Spleen (tissue), 11 donors: ENCODE results near the gene MUC2. TPM values are rescaled to one million over a fixed set of nuclear protein-coding genes. Genes with fewer than 3 reads are reported as not detected.
A peak's percentile ranks its signal among the peaks of the same experiment; 100 is the strongest.

Experiments used
- DNase-seq: peaks from one replicate; pipeline ENCODE4 v3.0.0-alpha.2; 2020
- H3K27ac ChIP-seq, 8 donors: fragments of 200-600 bp; sonication (generic) in 7 of 8; 1 replicate in 4 of 8; 2 replicates in 4 of 8; pipeline versions ENCODE4 v1.5.0 to v1.8.0; 2016 to 2021; ENCODE audit warnings: inconsistent platforms in 4 of 8, mild to moderate bottlenecking in 4 of 8, moderate library complexity in 1 of 8
- H3K27me3 ChIP-seq, 7 donors: fragments of 200-600 bp; sonication (generic) in 6 of 7; replicated peaks in 1 of 7; 1 replicate in 4 of 7; 2 replicates in 3 of 7; pipeline versions ENCODE4 v1.5.0 to v1.8.0; 2016 to 2021; ENCODE audit warnings: inconsistent platforms in 3 of 7, mild to moderate bottlenecking in 1 of 7
- H3K36me3 ChIP-seq, 6 donors: fragments of 200-600 bp; sonication (generic) in 5 of 6; 1 replicate in 4 of 6; 2 replicates in 2 of 6; pipeline versions ENCODE4 v1.5.0 to v1.8.0; 2016 to 2021; ENCODE audit warnings: inconsistent platforms in 2 of 6
- H3K4me1 ChIP-seq, 6 donors: fragments of 200-600 bp; sonication (generic) in 5 of 6; 1 replicate in 3 of 6; 2 replicates in 3 of 6; pipeline versions ENCODE4 v1.5.0 to v1.8.0; 2016 to 2021; ENCODE audit warnings: inconsistent platforms in 3 of 6
- H3K4me3 ChIP-seq, 8 donors: fragments of 200-600 bp; sonication (generic) in 7 of 8; 1 replicate in 4 of 8; 2 replicates in 4 of 8; pipeline versions ENCODE4 v1.5.0 to v1.8.0; 2016 to 2021; ENCODE audit warnings: inconsistent platforms in 4 of 8, mild to moderate bottlenecking in 4 of 8, moderate library complexity in 2 of 8
- H3K9me3 ChIP-seq, 8 donors: fragments of 200-600 bp; sonication (generic) in 7 of 8; 1 replicate in 4 of 8; 2 replicates in 4 of 8; pipeline versions ENCODE4 v1.5.0 to v1.8.0; 2016 to 2021; ENCODE audit warnings: inconsistent platforms in 4 of 8
- POLR2A ChIP-seq, 3 donors: fragments of 450-650 bp; IDR thresholded peaks; one replicate each; pipeline ENCODE4 v1.5.1; 2017; ENCODE audit warnings: antibody characterized with exemption in 3 of 3, mild to moderate bottlenecking in 1 of 3
- POLR2AphosphoS5 ChIP-seq, 3 donors: sonication (generic); formaldehyde crosslinking; IDR thresholded peaks; one replicate each; pipeline ENCODE4 v1.5.1; 2017; ENCODE audit warnings: antibody characterized with exemption in 3 of 3
- WGBS, 5 donors: extraction: QIAGEN DNeasy Blood & Tissue Kit in 3 of 5; methylation state at CpG; one replicate each; pipeline versions ENCODE4 v1.1.5 to v1.1.7; 2013 to 2018; 5-methylcytosine and 5-hydroxymethylcytosine counted together
- intact Hi-C: fragments of 100-400 bp; cut with DNase I; formaldehyde crosslinking; loops from one replicate; pipeline ENCODE4 v1.15.0; 2023; ENCODE audit warnings: low total_unique reads
- polyA plus RNA-seq, 3 donors: library from polyadenylated mRNA; stranded (reverse); fragments of 200-250 nt; gene quantifications; one replicate each; pipeline ENCODE4 v1.2.1, GENCODE V29; 2013
- total RNA-seq, 7 donors: library from RNA; depleted of rRNA in 3 of 7; stranded (reverse); fragments of >200 nt in 3 of 7; fragmentation: NEBNext Ultra II Directional in 4 of 7; extraction: Animal tissue kit (Norgen Biotek cat#: 25700) in 4 of 7; gene quantifications; one replicate each; pipeline versions ENCODE4 v1.1.0 to v1.2.1, GENCODE V29; 2016 to 2021
- TF ChIP-seq, protein P1 (sequence below), 11 experiments: fragments of 200-600 bp in 7 of 11; fragments of 450-650 bp in 4 of 11; sonication (generic) in 4 of 11; IDR thresholded peaks in 8 of 11; conservative IDR thresholded peaks in 3 of 11; 1 replicate in 7 of 11; 2 replicates in 4 of 11; pipeline versions ENCODE4 v1.4.0 to v1.8.0; 2016 to 2021; ENCODE audit warnings: antibody characterized with exemption in 11 of 11, inconsistent platforms in 4 of 11, mild to moderate bottlenecking in 1 of 11
- donor health status: healthy with polysubstance abuse.
- donor health status: DM: no; HTN: no; CAD: no; lungs with moderate emphysema.
- donor health status: DM: no; HTN: no; CAD: no.
- donor health status: Bipolar disorder and iron deficiency.
- donor health status: healthy.
- donor health status: DM: no; HTN: no; CAD: no.
- donor health status: DM: yes; HTN: yes; CAD: no.

The MUC2 gene
- total and polyA plus RNA-seq, 10 donors, result 0.03 to 0.06 (median 0.03) TPM; not detected in 7

DNA sequence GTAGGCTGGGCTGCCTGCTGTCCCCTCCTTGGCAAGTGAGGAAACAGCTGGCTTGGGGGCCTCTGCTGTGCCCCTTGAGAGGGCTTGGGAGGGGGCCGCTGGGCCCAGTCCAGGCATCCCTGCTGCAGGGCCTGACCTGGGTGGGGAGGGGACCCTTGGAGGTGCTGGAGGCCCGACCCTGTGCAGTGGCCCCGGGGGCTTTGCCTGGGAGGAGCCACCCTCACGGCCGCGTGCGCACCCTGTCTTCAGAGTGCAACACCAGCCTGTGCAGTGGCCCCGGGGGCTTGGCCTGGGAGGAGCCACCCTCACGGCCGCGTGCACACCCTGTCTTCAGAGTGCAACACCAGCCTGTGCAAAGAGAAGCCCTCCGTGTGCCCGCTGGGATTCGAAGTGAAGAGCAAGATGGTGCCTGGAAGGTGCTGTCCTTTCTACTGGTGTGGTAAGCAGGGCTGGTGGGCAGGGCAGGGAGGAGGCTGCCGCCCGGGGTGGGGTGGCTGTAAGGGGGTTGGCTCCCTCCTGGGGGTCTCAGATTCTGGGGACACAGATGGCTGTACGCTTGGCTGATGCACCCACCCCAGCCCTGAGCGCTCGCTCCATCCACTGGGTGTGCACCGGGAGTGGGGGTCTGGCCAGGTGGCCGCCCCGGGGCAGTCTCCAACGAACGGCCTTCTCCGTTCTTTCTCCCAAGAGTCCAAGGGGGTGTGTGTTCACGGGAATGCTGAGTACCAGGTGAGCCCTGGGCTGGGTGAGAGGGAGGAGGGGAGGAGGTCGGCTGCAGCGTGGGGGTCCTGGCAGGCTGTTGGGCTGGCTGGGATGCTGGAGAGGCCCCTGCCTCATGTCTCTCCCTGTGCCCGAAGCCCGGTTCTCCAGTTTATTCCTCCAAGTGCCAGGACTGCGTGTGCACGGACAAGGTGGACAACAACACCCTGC, 32.9 kb downstream of the MUC2 start:
- WGBS, 5 donors, result 74 to 87% (median 85%) methylated on average over 22 to 32 of the region's 32 CpGs
- no peak overlapping the region for H3K27ac ChIP-seq
- H3K9me3 ChIP-seq, result no peaks in the 10 kb centered on the region
- TF ChIP-seq POLR2A (IDR thresholded peaks at IDR 0.05) (no peak), POLR2AphosphoS5 (IDR thresholded peaks at IDR 0.05) (no peak)
- TF ChIP-seq, protein P1, sequence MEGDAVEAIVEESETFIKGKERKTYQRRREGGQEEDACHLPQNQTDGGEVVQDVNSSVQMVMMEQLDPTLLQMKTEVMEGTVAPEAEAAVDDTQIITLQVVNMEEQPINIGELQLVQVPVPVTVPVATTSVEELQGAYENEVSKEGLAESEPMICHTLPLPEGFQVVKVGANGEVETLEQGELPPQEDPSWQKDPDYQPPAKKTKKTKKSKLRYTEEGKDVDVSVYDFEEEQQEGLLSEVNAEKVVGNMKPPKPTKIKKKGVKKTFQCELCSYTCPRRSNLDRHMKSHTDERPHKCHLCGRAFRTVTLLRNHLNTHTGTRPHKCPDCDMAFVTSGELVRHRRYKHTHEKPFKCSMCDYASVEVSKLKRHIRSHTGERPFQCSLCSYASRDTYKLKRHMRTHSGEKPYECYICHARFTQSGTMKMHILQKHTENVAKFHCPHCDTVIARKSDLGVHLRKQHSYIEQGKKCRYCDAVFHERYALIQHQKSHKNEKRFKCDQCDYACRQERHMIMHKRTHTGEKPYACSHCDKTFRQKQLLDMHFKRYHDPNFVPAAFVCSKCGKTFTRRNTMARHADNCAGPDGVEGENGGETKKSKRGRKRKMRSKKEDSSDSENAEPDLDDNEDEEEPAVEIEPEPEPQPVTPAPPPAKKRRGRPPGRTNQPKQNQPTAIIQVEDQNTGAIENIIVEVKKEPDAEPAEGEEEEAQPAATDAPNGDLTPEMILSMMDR (IDR thresholded peaks at IDR 0.05 in 8 of 11, conservative IDR thresholded peaks at IDR 0.05 in 3 of 11), result no peak
- peaks cover 0 to 3% (median 0%) of the 10 kb centered on the region in 6 donors for H3K4me1 ChIP-seq
- intact Hi-C loops, result no loop called here
- H3K4me3 ChIP-seq, result no peak overlapping the region
- no peak for DNase-seq
- H3K27me3 ChIP-seq, result peaks cover 0 to 36% (median 0%) of the 10 kb centered on the region in 7 donors
- H3K36me3 ChIP-seq, result no peaks in the 10 kb centered on the region

DNA sequence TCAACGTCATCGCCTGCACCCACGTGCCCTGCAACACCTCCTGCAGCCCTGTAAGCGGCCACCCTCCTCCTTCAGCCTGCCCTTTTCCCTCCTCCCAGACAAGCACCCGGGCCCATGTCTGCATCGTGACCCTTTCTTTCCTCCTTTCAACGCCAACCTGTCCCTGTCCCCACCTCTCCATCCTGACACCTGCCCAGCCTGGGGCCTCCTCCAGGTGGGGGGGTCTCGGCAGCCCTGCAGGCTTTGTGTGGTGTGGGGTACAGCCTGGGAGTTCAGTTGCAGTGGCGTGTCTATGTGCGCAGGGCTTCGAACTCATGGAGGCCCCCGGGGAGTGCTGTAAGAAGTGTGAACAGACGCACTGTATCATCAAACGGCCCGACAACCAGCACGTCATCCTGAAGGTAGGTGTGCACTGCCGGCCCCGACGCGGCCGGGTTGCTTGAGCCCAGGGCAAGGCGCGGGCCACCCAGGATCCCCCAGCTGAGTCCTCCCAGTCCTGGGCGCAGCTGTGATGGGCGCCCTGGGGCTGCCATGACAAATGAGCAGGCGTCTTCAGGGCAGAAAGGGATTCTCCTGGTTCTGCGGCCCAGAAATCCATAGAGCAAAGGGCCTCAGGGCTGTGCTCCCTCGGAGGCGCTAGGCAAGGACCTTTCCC, 33.7 kb downstream of the MUC2 start:
- TF ChIP-seq POLR2AphosphoS5 (IDR thresholded peaks at IDR 0.05) (no peak), POLR2A (IDR thresholded peaks at IDR 0.05) (no peak)
- TF ChIP-seq, protein P1 (IDR thresholded peaks at IDR 0.05 in 8 of 11, conservative IDR thresholded peaks at IDR 0.05 in 3 of 11), result no peak
- no peak for DNase-seq
- peaks cover 0 to 4% (median 0%) of the 10 kb centered on the region in 6 donors for H3K4me1 ChIP-seq
- 84 to 90% (median 88%) methylated on average over 28 to 29 of the region's 29 CpGs for WGBS, 5 donors
- H3K27ac ChIP-seq, result no peak overlapping the region
- intact Hi-C loops, result no loop called here
- no peaks in the 10 kb centered on the region for H3K36me3 ChIP-seq
- H3K9me3 ChIP-seq, result no peaks in the 10 kb centered on the region
- H3K4me3 ChIP-seq, result no peak overlapping the region
- peaks cover 0 to 36% (median 0%) of the 10 kb centered on the region in 7 donors for H3K27me3 ChIP-seq

DNA sequence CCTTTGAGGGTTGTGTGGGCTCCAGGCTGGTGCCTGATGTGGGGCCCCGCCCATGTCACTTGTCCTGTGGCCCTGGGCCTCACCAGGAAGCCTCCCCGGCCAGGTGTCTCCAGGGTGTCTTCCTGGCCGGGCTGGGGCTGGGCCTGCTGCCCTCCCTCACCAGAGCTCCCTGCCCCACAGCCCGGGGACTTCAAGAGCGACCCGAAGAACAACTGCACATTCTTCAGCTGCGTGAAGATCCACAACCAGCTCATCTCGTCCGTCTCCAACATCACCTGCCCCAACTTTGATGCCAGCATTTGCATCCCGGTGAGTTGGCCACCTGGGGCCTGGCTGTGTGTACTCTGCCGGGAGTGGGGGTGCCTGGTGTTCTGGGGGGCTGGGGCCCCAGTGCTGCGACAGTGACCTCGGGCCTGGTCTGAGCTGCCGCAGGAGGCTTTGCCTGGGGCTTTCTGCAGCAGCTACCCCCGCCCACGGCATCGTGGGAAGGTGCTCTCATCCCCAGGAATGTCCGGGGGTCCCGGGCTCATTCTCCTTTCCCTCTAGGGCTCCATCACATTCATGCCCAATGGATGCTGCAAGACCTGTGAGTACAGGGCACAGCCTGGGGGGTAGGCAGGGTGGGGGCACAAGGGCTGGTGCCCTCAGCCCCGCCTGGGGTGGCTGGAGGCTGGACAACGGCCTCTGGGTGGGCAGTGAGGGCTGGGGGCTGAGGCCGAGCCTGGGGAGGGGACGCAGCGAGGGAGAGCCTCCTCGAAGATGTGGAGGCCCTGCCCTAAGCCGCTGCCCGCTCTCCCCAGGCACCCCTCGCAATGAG, 34.6 kb downstream of the MUC2 start:
- intact Hi-C loops, result no loop called here
- H3K36me3 ChIP-seq, result no peaks in the 10 kb centered on the region
- no peak overlapping the region for H3K27ac ChIP-seq
- 81 to 90% (median 85%) methylated on average over 17 to 28 of the region's 28 CpGs for WGBS, 5 donors
- H3K9me3 ChIP-seq, result no peaks in the 10 kb centered on the region
- no peak overlapping the region for H3K4me3 ChIP-seq
- peak; percentile 64 for DNase-seq
- TF ChIP-seq POLR2AphosphoS5 (IDR thresholded peaks at IDR 0.05) (no peak), POLR2A (IDR thresholded peaks at IDR 0.05) (no peak)
- TF ChIP-seq, protein P1 (IDR thresholded peaks at IDR 0.05 in 8 of 11, conservative IDR thresholded peaks at IDR 0.05 in 3 of 11), result no peak
- H3K27me3 ChIP-seq, result peaks cover 0 to 36% (median 0%) of the 10 kb centered on the region in 7 donors
- peaks cover 0 to 4% (median 0%) of the 10 kb centered on the region in 6 donors for H3K4me1 ChIP-seq
